Neural progenitor cell (in vitro differentiated cells): ENCODE measurements around the gene ABCC8.

ENCODE experiments used
- CTCF ChIP-seq: fragments of 200-600 bp; sonication (generic); IDR thresholded peaks from 2 replicates; pipeline ENCODE4 v1.5.1; 2017; ENCODE audit warnings: antibody characterized with exemption, mild to moderate bottlenecking
- EZH2 ChIP-seq: fragments of 200-600 bp; sonication (generic); IDR thresholded peaks from 2 replicates; pipeline ENCODE4 v1.6.1; 2017; ENCODE audit warnings: antibody characterized with exemption, mild to moderate bottlenecking, moderate library complexity

DNA sequence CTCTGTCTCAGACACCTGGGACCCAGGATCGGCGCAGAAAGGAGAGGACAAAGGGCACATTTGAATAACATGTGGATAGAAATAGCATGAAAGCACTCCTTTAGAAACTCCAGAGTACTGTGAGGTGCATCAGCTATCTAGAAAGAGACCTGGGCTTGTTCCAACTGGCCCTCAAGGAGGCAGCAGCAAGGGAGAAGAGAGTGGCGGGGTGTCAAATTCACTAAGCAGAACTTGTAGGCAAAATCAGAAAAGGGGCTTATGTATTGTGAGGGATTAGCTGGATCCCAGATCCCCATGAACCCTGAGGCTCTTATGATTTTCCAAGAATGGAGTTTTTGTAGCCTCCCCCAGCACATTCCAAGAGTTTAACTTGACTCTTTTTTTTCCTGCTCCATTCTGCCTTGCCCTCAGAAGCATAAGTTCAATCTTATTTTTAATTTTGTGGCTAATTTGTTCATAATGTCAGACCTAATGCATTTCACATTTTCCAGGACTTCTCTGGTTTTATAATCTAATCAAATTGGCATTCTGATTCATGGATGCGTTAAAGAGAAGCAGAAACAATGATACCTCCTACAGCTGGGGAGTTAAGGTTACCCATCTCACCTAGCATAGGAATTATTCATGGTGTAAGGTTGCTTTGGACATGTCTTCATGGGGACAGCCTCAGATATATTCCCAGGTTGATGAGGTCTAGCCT lies 34.0 kb upstream of the ABCC8 start:
- no peak for TF ChIP-seq CTCF
- TF ChIP-seq EZH2, result no peak
